Measurements from ENCODE around the gene SMTNL1.
A peak's percentile ranks its signal among the peaks of the same experiment; 100 is the strongest.
"Not testable (repeated sequence)": the region's sequence is repeated elsewhere in the genome, so short reads cannot be mapped to it uniquely, and the experiment has no call there.

SMTNL1 gene

GRCh38 chr11:57508341-57509170 lies 28.8 kb upstream of the SMTNL1 start:
- DNase-seq: no peak

- no peak for DNase-seq
These were observed 25.5 kb upstream of the SMTNL1 start for GRCh38 chr11:57511741-57512430.

- DNase-seq: no peak
These were observed 24.5 kb upstream of the SMTNL1 start for GRCh38 chr11:57512646-57513451.

- DNase-seq: no peak
These were observed 24.0 kb upstream of the SMTNL1 start for GRCh38 chr11:57513452-57513795.

- peak; percentile 54 to 79 for DNase-seq
These were observed 23.4 kb upstream of the SMTNL1 start for GRCh38 chr11:57513911-57514537.

- peak; percentile 54 to 55 for DNase-seq
These were observed 22.7 kb upstream of the SMTNL1 start for GRCh38 chr11:57514538-57515331.

GRCh38 chr11:57515332-57516060 lies 21.9 kb upstream of the SMTNL1 start, which contains the start of gene SLC43A1:
TSS of gene SLC43A1 (minus strand) at chr11:57515702. CDS start at chr11:57514111, 1,591 bp downstream.
- DNase-seq: peak in 1 of 2 experiments; percentile 69

- no peak for DNase-seq
These were observed 21.3 kb upstream of the SMTNL1 start for GRCh38 chr11:57516061-57516443.

- DNase-seq: no peak
These were observed 16.3 kb upstream of the SMTNL1 start for GRCh38 chr11:57521116-57521515.

- no peak for DNase-seq
These were observed 14.0 kb upstream of the SMTNL1 start for GRCh38 chr11:57523419-57523818.

- DNase-seq: peak in 1 of 2 experiments; percentile 77
These were observed 10.3 kb upstream of the SMTNL1 start for GRCh38 chr11:57527056-57527631.

- DNase-seq: no peak
These were observed 8.4 kb upstream of the SMTNL1 start for GRCh38 chr11:57529012-57529411.

- DNase-seq: no peak
These were observed 7.2 kb upstream of the SMTNL1 start for GRCh38 chr11:57530215-57530595.

GRCh38 chr11:57530596-57531507 lies 6.5 kb upstream of the SMTNL1 start, which contains the start of gene TIMM10:
TSS of gene TIMM10 (minus strand) at chr11:57530754. CDS start at chr11:57530189, 565 bp downstream.
- DNase-seq: peak; percentile 99

GRCh38 chr11:57534449-57534848 lies 2.9 kb upstream of the SMTNL1 start:
- not testable (repeated sequence) for DNase-seq

- DNase-seq: no peak
These were observed 1.9 kb downstream of the SMTNL1 start for GRCh38 chr11:57539342-57539741.

GRCh38 chr11:57541169-57541568 lies 3.8 kb downstream of the SMTNL1 start:
- DNase-seq: no peak

GRCh38 chr11:57542582-57542981 lies 5.2 kb downstream of the SMTNL1 start:
- DNase-seq: no peak

- no peak for DNase-seq
These were observed 6.2 kb downstream of the SMTNL1 start for GRCh38 chr11:57543593-57543992.

GRCh38 chr11:57544566-57544965 lies 7.2 kb downstream of the SMTNL1 start:
- DNase-seq: no peak

Measured in NCI-H526 (cell line).